ENCODE results near the gene SHD. TPM values are rescaled to one million over a fixed set of nuclear protein-coding genes. Genes with fewer than 3 reads are reported as not detected.

SHD gene
- total and polyA plus RNA-seq, 2 of the 4 experiments (the other 2 are of a cell fraction) = not detected

- Histone ChIP-seq H3K23ac (ENCODE audit: low read depth, low read length) (no peak overlapping the region), H3K4ac (ENCODE audit: low read depth, low read length) (no peak overlapping the region), H2AFZ (replicated peaks; ENCODE audit: low read length, poor library complexity) (peak overlapping the region; percentile 63), H3K4me2 (ENCODE audit: low read depth, low read length) (no peak overlapping the region; the same call in 1 of the 2 replicates), H3K9me3 (ENCODE audit: control insufficient read depth, insufficient read depth, low read length) (no peaks in the 10 kb centered on the region), H3K36me3 (ENCODE audit: control insufficient read depth, insufficient read depth, low read length) (no peaks in the 10 kb centered on the region), H3K79me1 (ENCODE audit: low read depth in 1 of 2, low read length in 2 of 2) (no peaks in the 10 kb centered on the region), H2AK5ac (ENCODE audit: low read depth, low read length) (no peak overlapping the region), H4K91ac (ENCODE audit: insufficient read depth, low read depth, low read length) (no peak overlapping the region), H3K56ac (ENCODE audit: extremely low read depth, insufficient read depth, low read length) (no peak overlapping the region), H2AK9ac (replicated peaks; ENCODE audit: low read depth, low read length, poor library complexity) (no peak overlapping the region), H3K18ac (ENCODE audit: low read depth, low read length) (no peak overlapping the region), H4K20me1 (ENCODE audit: insufficient read depth, low read length) (no peaks in the 10 kb centered on the region), H2BK120ac (ENCODE audit: low read depth, low read length) (no peak overlapping the region), H3K27me3 (ENCODE audit: control insufficient read depth, insufficient read depth, low read length) (peaks cover 6% of the 10 kb centered on the region), H4K8ac (ENCODE audit: low read depth in 2 of 2, low read length in 2 of 2) (no peak overlapping the region), H3K4me3 (ENCODE audit: insufficient read depth, low read depth, low read length) (no peak overlapping the region), H3K9ac (ENCODE audit: low read depth, low read length) (no peak overlapping the region), H3K4me1 (ENCODE audit: control insufficient read depth, insufficient read depth, low read length) (peaks cover under 1% of the 10 kb centered on the region; the same call in 1 of the 2 replicates), H2BK20ac (ENCODE audit: low read depth, low read length) (no peak overlapping the region), H2BK5ac (ENCODE audit: low read depth, low read length, poor library complexity, severe bottlenecking) (no peak overlapping the region), H2BK15ac (ENCODE audit: low read depth, low read length) (no peak overlapping the region), H3K27ac (ENCODE audit: insufficient read depth, low read length) (no peak overlapping the region), H4K5ac (ENCODE audit: low read depth, low read length) (no peak overlapping the region), H3K14ac (replicated peaks; ENCODE audit: low read depth, low read length) (no peak overlapping the region), H3K9me1 (ENCODE audit: insufficient read depth, low read length) (no peaks in the 10 kb centered on the region; the same call in 1 of the 2 replicates)
- dilution Hi-C loops (cut with HindIII; ENCODE audit: low sequenced_read_pairs, unreplicated experiment) (no loop called here), intact Hi-C loops (cut with micrococcal nuclease) (no loop called here), in situ Hi-C loops (cut with MboI; ENCODE audit: low sequenced_read_pairs) (no loop called here)
- BruUV-seq (replicated peaks) = no TSS peak
- no CpG with 5 or more reads among the region's 21 CpGs for WGBS, 2 experiments (ENCODE audit: extremely low coverage in 2 of 2, insufficient read length in 1 of 2)
- ATAC-seq (ENCODE audit: low read depth) = no peak
- TF ChIP-seq FOS (IDR thresholded peaks at IDR 0.05; ENCODE audit: low read depth, low read length) (no peak), MXI1 (IDR thresholded peaks at IDR 0.05; ENCODE audit: borderline replicate concordance, low read depth, low read length) (no peak), CEBPB (IDR thresholded peaks at IDR 0.05; ENCODE audit: low read depth, low read length) (no peak), POLR2A (IDR thresholded peaks at IDR 0.05; ENCODE audit: low read depth, low read length) (no peak), RFX5 (IDR thresholded peaks at IDR 0.05; ENCODE audit: low read depth, low read length) (no peak), RAD21 (IDR thresholded peaks at IDR 0.05; ENCODE audit: low read length) (no peak), NFE2L2 (IDR thresholded peaks at IDR 0.05; ENCODE audit: low read depth, low read length) (no peak), USF2 (IDR thresholded peaks at IDR 0.05; ENCODE audit: low read depth, low read length) (no peak), CHD1 (IDR thresholded peaks at IDR 0.05; ENCODE audit: low read depth, low read length) (no peak), CTCF (conservative IDR thresholded peaks at IDR 0.05; ENCODE audit: low read depth, low read length) (no peak), BHLHE40 (IDR thresholded peaks at IDR 0.05; ENCODE audit: low read depth, low read length) (no peak), MAZ (IDR thresholded peaks at IDR 0.05; ENCODE audit: borderline replicate concordance, low read depth, low read length) (no peak), RCOR1 (IDR thresholded peaks at IDR 0.05; ENCODE audit: insufficient replicate concordance, low read length) (no peak), MAFK (IDR thresholded peaks at IDR 0.05; ENCODE audit: low read depth, low read length) (no peak), ELK1 (IDR thresholded peaks at IDR 0.05; ENCODE audit: borderline replicate concordance, low read depth, low read length) (no peak), SMC3 (IDR thresholded peaks at IDR 0.05; ENCODE audit: low read depth, low read length) (no peak)
- no peak for DNase-seq
- ChIA-PET CTCF (no interaction called here), POLR2A (ENCODE audit: unreplicated experiment) (no interaction called here)
Measured at GRCh38 chr19:4234142-4234861, 44.8 kb upstream of the SHD start.
